GM18909 (cell line): ENCODE measurements around the gene RNF17.

Source experiments
- ATAC-seq: cut with Tn5 transposase; IDR thresholded peaks from one replicate; pipeline ENCODE4 v1.9.1; 2021; ENCODE audit warnings: mild to moderate bottlenecking; ENCODE audit not compliant: unreplicated experiment, poor library complexity

Gene RNF17

GRCh38 chr13:24854311-24854710, 90.3 kb downstream of the RNF17 start:
- no peak for ATAC-seq

GRCh38 chr13:24858953-24859352, 95.0 kb downstream of the RNF17 start:
- ATAC-seq = no peak

- no peak for ATAC-seq
These were observed 96.8 kb downstream of the RNF17 start for GRCh38 chr13:24860770-24861169.

- ATAC-seq = no peak
These were observed 97.8 kb downstream of the RNF17 start for GRCh38 chr13:24861617-24862362.

- no peak for ATAC-seq
These were observed 100.0 kb downstream of the RNF17 start for GRCh38 chr13:24863748-24864540.

GRCh38 chr13:24864579-24864978, 100.6 kb downstream of the RNF17 start:
- ATAC-seq = no peak

- no peak for ATAC-seq
These were observed 101.4 kb downstream of the RNF17 start for GRCh38 chr13:24865163-24865953.

- no peak for ATAC-seq
These were observed 102.5 kb downstream of the RNF17 start for GRCh38 chr13:24866488-24866887.

- no peak for ATAC-seq
These were observed 104.9 kb downstream of the RNF17 start for GRCh38 chr13:24868874-24869273.

- ATAC-seq = no peak
These were observed 106.4 kb downstream of the RNF17 start for GRCh38 chr13:24870380-24870760.

GRCh38 chr13:24875566-24875965, 111.6 kb downstream of the RNF17 start:
- ATAC-seq = no peak

GRCh38 chr13:24877531-24877930, 113.6 kb downstream of the RNF17 start:
- ATAC-seq = no peak

GRCh38 chr13:24878340-24878739, 114.4 kb downstream of the RNF17 start:
- ATAC-seq = no peak

- ATAC-seq = no peak
These were observed 118.7 kb downstream of the RNF17 start for GRCh38 chr13:24882665-24883064.

- peak; percentile 53 for ATAC-seq
These were observed 123.8 kb downstream of the RNF17 start for GRCh38 chr13:24887759-24888158.

GRCh38 chr13:24888291-24888931, 124.4 kb downstream of the RNF17 start:
- ATAC-seq = no peak

GRCh38 chr13:24890256-24890655, 126.3 kb downstream of the RNF17 start:
- ATAC-seq = no peak

GRCh38 chr13:24891476-24892108, 127.6 kb downstream of the RNF17 start:
- no peak for ATAC-seq

GRCh38 chr13:24892829-24893228, 128.9 kb downstream of the RNF17 start:
- no peak for ATAC-seq

GRCh38 chr13:24893863-24894262, 129.9 kb downstream of the RNF17 start:
- no peak for ATAC-seq
